Activated CD8-positive, alpha-beta memory T cell treated with anti-CD3 and anti-CD28 coated beads for 36 hours (primary cell): Measurements from ENCODE around the gene ARPC1B. TPM values are rescaled to one million over a fixed set of nuclear protein-coding genes. Genes with fewer than 3 reads are reported as not detected.

Experiments used
- total RNA-seq, 2 experiments: library from RNA; stranded (reverse); gene quantifications; one replicate each; pipeline ENCODE4 v1.2.3, GENCODE V29; 2021

Gene ARPC1B
- total RNA-seq, 2 experiments from 2014 or later = 267 to 276 TPM

Other genes with a start within 250 kb of the ARPC1B start
- gene SMURF1, start 230.6 kb upstream of the ARPC1B start, total RNA-seq = 10 to 100 TPM; 14.0 to 14.4 TPM
- not detected for gene KPNA7, start 166.6 kb upstream of the ARPC1B start, total RNA-seq
- not detected for gene MYH16, start 101.9 kb upstream of the ARPC1B start, total RNA-seq
- gene ARPC1A, start 48.8 kb upstream of the ARPC1B start, total RNA-seq = 10 to 100 TPM; 77.9 to 80.4 TPM
- gene PDAP1, start 33.9 kb downstream of the ARPC1B start, total RNA-seq = 100 to 1,000 TPM; 207 to 213 TPM
- 100 to 1,000 TPM; 173 to 180 TPM for gene BUD31, start 34.2 kb downstream of the ARPC1B start, total RNA-seq
- 1 to 10 TPM; 6.0 to 7.0 TPM for gene PTCD1, start 64.1 kb downstream of the ARPC1B start, total RNA-seq
- 10 to 100 TPM; 65.2 to 65.4 TPM for gene CPSF4, start 64.2 kb downstream of the ARPC1B start, total RNA-seq
- gene ATP5MF, start 91.4 kb downstream of the ARPC1B start, total RNA-seq = 100 to 1,000 TPM; 473 to 493 TPM
- gene ZNF789, start 98.2 kb downstream of the ARPC1B start, total RNA-seq = 10 to 100 TPM; 13.1 to 14.4 TPM
- gene ZNF394, start 125.6 kb downstream of the ARPC1B start, total RNA-seq = 10 to 100 TPM; 27.2 to 31.2 TPM
- gene ZKSCAN5, start 129.9 kb downstream of the ARPC1B start, total RNA-seq = 1 to 10 TPM; 8.6 to 9.0 TPM
- 1 to 10 TPM; 7.1 to 7.3 TPM for gene FAM200A, start 177.4 kb downstream of the ARPC1B start, total RNA-seq
- gene ZNF655, start 183.9 kb downstream of the ARPC1B start, total RNA-seq = 10 to 100 TPM; 54.9 to 57.1 TPM
- gene TMEM225B, start 223.5 kb downstream of the ARPC1B start, total RNA-seq = under 1 TPM; 0.80 to 0.86 TPM
- gene ZSCAN25, start 242.2 kb downstream of the ARPC1B start, total RNA-seq = 10 to 100 TPM; 24.8 to 27.8 TPM